Measurements from ENCODE around the gene MELTF.

- no peak for TF ChIP-seq CTCF (IDR thresholded peaks at IDR 0.05; ENCODE audit: insufficient read depth, low read length, poor library complexity, severe bottlenecking)
- TF ChIP-seq EZH2phosphoT487 (conservative IDR thresholded peaks at IDR 0.05; ENCODE audit: low read length), result no peak
Observed at GRCh38 chr3:197009532-197010019, 20.0 kb downstream of the MELTF start.

Measured in SU-DHL-6 (cell line).